GM23338 (cell line): ENCODE data around the gene P2RX7. TPM values are rescaled to one million over a fixed set of nuclear protein-coding genes. Genes with fewer than 3 reads are reported as not detected.
A peak's percentile ranks its signal among the peaks of the same experiment; 100 is the strongest.

Source experiments
- ATAC-seq: fragments of 200-7000 bp; cut with Tn5 transposase; 3 replicates; pipeline ENCODE4 v1.9.1; 2020
- DNase-seq: peaks from one replicate; pipeline ENCODE4 v3.0.0-alpha.2; 2015; ENCODE audit warnings: low spot score
- H2AFZ ChIP-seq: fragments of 200-600 bp; sonication (generic); 2 replicates; pipeline ENCODE4 v1.8.0; 2016; ENCODE audit warnings: antibody characterized with exemption, mild to moderate bottlenecking, moderate library complexity
- H3F3A ChIP-seq: fragments of 200-600 bp; sonication (generic); replicated peaks from 2 replicates; pipeline ENCODE4 v1.8.0; 2017; ENCODE audit warnings: antibody characterized with exemption, mixed run types, low read depth
- H3K27ac ChIP-seq: fragments of 200-600 bp; sonication (generic); 2 replicates; pipeline ENCODE4 v1.6.1; 2016; ENCODE audit warnings: low read depth
- H3K27me3 ChIP-seq: fragments of 200-600 bp; sonication (generic); 2 replicates; pipeline ENCODE4 v1.8.0; 2016; ENCODE audit warnings: mild to moderate bottlenecking, mixed run types, moderate library complexity; ENCODE audit not compliant: insufficient read depth
- H3K36me3 ChIP-seq: fragments of 200-600 bp; sonication (generic); 2 replicates; pipeline ENCODE4 v1.8.0; 2016; ENCODE audit warnings: mild to moderate bottlenecking; ENCODE audit not compliant: insufficient read depth
- H3K4me1 ChIP-seq: fragments of 200-600 bp; sonication (generic); 2 replicates; pipeline ENCODE4 v1.8.0; 2016; ENCODE audit warnings: mild to moderate bottlenecking, moderate library complexity; ENCODE audit not compliant: insufficient read depth
- H3K4me2 ChIP-seq: fragments of 200-600 bp; sonication (generic); 2 replicates; pipeline ENCODE4 v1.7.1; 2017; ENCODE audit warnings: mixed run types
- H3K4me3 ChIP-seq: fragments of 200-600 bp; sonication (generic); 2 replicates; pipeline ENCODE4 v1.6.1; 2016; ENCODE audit warnings: mixed run types
- H3K79me2 ChIP-seq: fragments of 200-600 bp; sonication (generic); replicated peaks from 2 replicates; pipeline ENCODE4 v1.8.0; 2017; ENCODE audit warnings: mild to moderate bottlenecking; ENCODE audit not compliant: insufficient read depth
- H3K9me2 ChIP-seq: fragments of 200-600 bp; sonication (generic); 2 replicates; pipeline ENCODE4 v1.8.0; 2017; ENCODE audit not compliant: insufficient read depth
- H4K20me1 ChIP-seq: fragments of 200-600 bp; sonication (generic); replicated peaks from 2 replicates; pipeline ENCODE4 v1.8.0; 2017; ENCODE audit warnings: mild to moderate bottlenecking; ENCODE audit not compliant: insufficient read depth
- H3K27ac Mint-ChIP-seq: 2 replicates; pipeline ENCODE4 v1.8.0; 2020; ENCODE audit warnings: inconsistent platforms, mild to moderate bottlenecking, moderate library complexity, mixed read lengths
- H3K27me3 Mint-ChIP-seq: 3 replicates; pipeline ENCODE4 v1.8.0; 2022; ENCODE audit warnings: low read depth, mild to moderate bottlenecking, moderate library complexity, mixed read lengths, inconsistent platforms; ENCODE audit not compliant: insufficient read depth, poor library complexity
- H3K36me3 Mint-ChIP-seq: 3 replicates; pipeline ENCODE4 v1.8.0; 2021; ENCODE audit warnings: low read depth, mild to moderate bottlenecking, inconsistent platforms, moderate library complexity, mixed read lengths
- H3K4me1 Mint-ChIP-seq: 3 replicates; pipeline ENCODE4 v1.8.0; 2020; ENCODE audit warnings: mild to moderate bottlenecking, inconsistent platforms, mixed read lengths
- H3K4me3 Mint-ChIP-seq: 3 replicates; pipeline ENCODE4 v1.8.0; 2021; ENCODE audit warnings: moderate library complexity, mild to moderate bottlenecking, inconsistent platforms, mixed read lengths
- H3K9me3 Mint-ChIP-seq: 3 replicates; pipeline ENCODE4 v1.8.0; 2020; ENCODE audit warnings: moderate library complexity, mild to moderate bottlenecking, inconsistent platforms, mixed read lengths
- CREB1 ChIP-seq: fragments of 250-450 bp; sonication (Bioruptor Pico); IDR thresholded peaks from 2 replicates; pipeline ENCODE4 v1.5.0; 2020; ENCODE audit warnings: low read depth, mild to moderate bottlenecking, moderate library complexity
- ETS1 ChIP-seq: IDR thresholded peaks from 2 replicates; pipeline ENCODE4 v1.6.1; 2016; ENCODE audit warnings: antibody characterized with exemption
- EZH2 ChIP-seq: fragments of 200-600 bp; sonication (generic); IDR thresholded peaks from one replicate; pipeline ENCODE4 v1.8.0; 2017; ENCODE audit warnings: antibody characterized with exemption, mild to moderate bottlenecking, low read depth; ENCODE audit not compliant: unreplicated experiment
- EZH2phosphoT487 ChIP-seq: fragments of 200-600 bp; sonication (generic); IDR thresholded peaks from one replicate; pipeline ENCODE4 v1.8.1; 2018; ENCODE audit warnings: antibody characterized with exemption; ENCODE audit not compliant: unreplicated experiment
- JUNB ChIP-seq: IDR thresholded peaks from one replicate; pipeline ENCODE4 v1.6.1; 2016; ENCODE audit warnings: antibody characterized with exemption; ENCODE audit not compliant: unreplicated experiment
- NANOG ChIP-seq: IDR thresholded peaks from 2 replicates; pipeline ENCODE4 v1.6.1; 2016; ENCODE audit warnings: antibody characterized with exemption, borderline replicate concordance
- POLR2AphosphoS5 ChIP-seq: IDR thresholded peaks from 2 replicates; pipeline ENCODE4 v1.6.1; 2016; ENCODE audit warnings: antibody characterized with exemption, low read depth
- ZNF114 ChIP-seq: fragments of 250-450 bp; sonication (Bioruptor Pico); IDR thresholded peaks from 2 replicates; pipeline ENCODE4 v1.5.0; 2020; ENCODE audit warnings: mild to moderate bottlenecking, moderate library complexity
- ZNF331 ChIP-seq: fragments of 250-450 bp; sonication (Bioruptor Pico); IDR thresholded peaks from 2 replicates; pipeline ENCODE4 v1.5.0; 2020; ENCODE audit warnings: low read depth, mild to moderate bottlenecking, moderate library complexity
- ZNF462 ChIP-seq: fragments of 250-450 bp; sonication (Bioruptor Pico); IDR thresholded peaks from 2 replicates; pipeline ENCODE4 v1.5.0; 2020; ENCODE audit warnings: mild to moderate bottlenecking, moderate library complexity
- polyA plus RNA-seq: library from polyadenylated mRNA; unstranded; fragments of >200 nt; fragmentation: Nextera tagmentation; extraction: Ambion mirVana; gene quantifications from 2 replicates; pipeline ENCODE4 v1.2.1, GENCODE V29; 2016
- total RNA-seq: library from RNA; depleted of rRNA; stranded (reverse); fragments of >200 nt; shearing (Covaris generic); gene quantifications from 2 replicates; pipeline ENCODE4 v1.2.3, GENCODE V29; 2014
- TF ChIP-seq, protein P1 (sequence below), 2 experiments: fragments of 200-600 bp in 1 of 2; sonication (generic) in 1 of 2; conservative IDR thresholded peaks; 2 replicates each; pipeline versions ENCODE4 v1.5.1 to v1.6.1; 2016 to 2017; ENCODE audit warnings: antibody characterized with exemption in 2 of 2, low read depth in 2 of 2, mild to moderate bottlenecking in 2 of 2, moderate library complexity in 1 of 2

Gene P2RX7
- total and polyA plus RNA-seq, 2 experiments from 2014 or later: 0.24 to 0.48 TPM

DNA sequence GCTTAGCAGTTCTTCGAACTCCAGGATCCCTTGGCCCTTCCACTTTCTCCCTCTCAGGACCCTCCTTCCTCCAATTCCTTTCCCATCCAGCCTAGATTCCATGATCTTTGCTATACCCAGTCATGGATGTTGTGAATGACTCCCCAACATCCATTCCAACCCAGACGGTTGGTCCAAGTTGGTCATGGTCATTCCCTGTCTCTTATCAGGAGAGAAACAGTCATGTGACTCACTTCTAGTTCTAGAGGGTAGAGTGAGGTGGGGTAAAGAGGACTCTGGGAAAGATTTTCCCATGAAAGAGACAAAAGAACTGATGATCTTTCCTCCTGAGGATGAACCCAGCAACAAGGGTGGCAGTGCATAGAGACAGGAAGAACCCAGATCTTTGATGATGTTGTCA is 9.2 kb upstream of the P2RX7 start:
- Mint-ChIP-seq H3K9me3 (0 out of 3 replicates have a peak, but pooled peaks cover 3% of the 10 kb centered on the region), H3K4me3 (no peak overlapping the region), H3K4me1 (no peaks in the 10 kb centered on the region), H3K27me3 (peaks cover 11% of the 10 kb centered on the region), H3K27ac (no peak overlapping the region), H3K36me3 (no peaks in the 10 kb centered on the region)
- no peaks in the 10 kb centered on the region for H3K4me1 ChIP-seq
- TF ChIP-seq ZNF114 (CRISPR knock-in tag) (no peak), JUNB (no peak), CREB1 (CRISPR knock-in tag) (no peak), ZNF331 (CRISPR knock-in tag) (no peak)
- no peak overlapping the region for H2AFZ ChIP-seq
- no peaks in the 10 kb centered on the region for H3K27me3 ChIP-seq
- no peaks in the 10 kb centered on the region for H4K20me1 ChIP-seq
- no peak overlapping the region for H3K27ac ChIP-seq
- H3K36me3 ChIP-seq: no peaks in the 10 kb centered on the region
- no peak overlapping the region for H3K4me2 ChIP-seq
- H3K79me2 ChIP-seq: no peaks in the 10 kb centered on the region
- no peaks in the 10 kb centered on the region for H3F3A ChIP-seq
- 0 out of 2 replicates have a peak, but pooled peaks cover under 1% of the 10 kb centered on the region for H3K9me2 ChIP-seq
- DNase-seq (no peak), ATAC-seq (no peak)
- no peak overlapping the region for H3K4me3 ChIP-seq

DNA sequence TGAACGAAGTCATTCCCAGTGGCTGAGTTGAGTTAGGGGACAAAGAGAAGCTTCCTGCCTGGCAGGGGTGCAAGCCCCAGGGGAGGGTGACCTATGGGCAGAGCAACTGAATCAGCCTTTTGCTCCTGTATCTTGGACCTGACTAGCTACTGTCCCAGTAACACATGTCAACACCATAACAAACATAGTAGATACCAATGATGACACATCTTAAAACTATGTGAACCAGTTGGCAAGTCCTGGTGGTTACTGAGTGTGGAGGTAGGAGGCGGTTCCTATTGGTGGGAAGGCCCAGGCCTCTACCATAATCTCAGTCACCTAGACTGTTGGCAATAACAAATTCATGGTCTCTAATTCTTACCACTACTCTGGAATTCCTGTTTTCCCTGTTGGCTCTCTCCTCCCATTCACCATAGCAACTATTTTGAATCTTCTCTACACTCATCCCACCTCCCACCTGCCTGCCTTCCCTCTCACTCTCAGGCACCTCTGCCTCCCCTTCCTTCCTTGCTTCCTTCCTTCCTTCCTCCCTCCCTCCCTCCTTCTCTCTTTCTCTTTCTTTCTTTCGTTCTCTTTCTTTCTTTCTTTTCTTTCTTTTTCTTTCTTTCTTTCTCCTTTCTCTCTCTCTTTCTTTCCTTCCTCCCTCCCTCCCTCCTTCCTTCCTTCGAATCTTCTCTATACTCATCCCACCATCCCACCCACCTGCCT is 8.1 kb upstream of the P2RX7 start:
- no peak for ATAC-seq
- no peaks in the 10 kb centered on the region for H3F3A ChIP-seq
- Mint-ChIP-seq H3K27me3 (peaks cover 10% of the 10 kb centered on the region), H3K4me3 (no peak overlapping the region), H3K9me3 (0 out of 3 replicates have a peak, but pooled peaks cover 3% of the 10 kb centered on the region), H3K4me1 (no peaks in the 10 kb centered on the region), H3K27ac (no peak overlapping the region), H3K36me3 (no peaks in the 10 kb centered on the region)
- no peak overlapping the region for H2AFZ ChIP-seq
- TF ChIP-seq NANOG (no peak), EZH2phosphoT487 (no peak), ZNF114 (CRISPR knock-in tag) (no peak), ZNF462 (CRISPR knock-in tag) (no peak), ZNF331 (CRISPR knock-in tag) (no peak), ETS1 (no peak), EZH2 (no peak), POLR2AphosphoS5 (no peak)
- TF ChIP-seq, protein P1, sequence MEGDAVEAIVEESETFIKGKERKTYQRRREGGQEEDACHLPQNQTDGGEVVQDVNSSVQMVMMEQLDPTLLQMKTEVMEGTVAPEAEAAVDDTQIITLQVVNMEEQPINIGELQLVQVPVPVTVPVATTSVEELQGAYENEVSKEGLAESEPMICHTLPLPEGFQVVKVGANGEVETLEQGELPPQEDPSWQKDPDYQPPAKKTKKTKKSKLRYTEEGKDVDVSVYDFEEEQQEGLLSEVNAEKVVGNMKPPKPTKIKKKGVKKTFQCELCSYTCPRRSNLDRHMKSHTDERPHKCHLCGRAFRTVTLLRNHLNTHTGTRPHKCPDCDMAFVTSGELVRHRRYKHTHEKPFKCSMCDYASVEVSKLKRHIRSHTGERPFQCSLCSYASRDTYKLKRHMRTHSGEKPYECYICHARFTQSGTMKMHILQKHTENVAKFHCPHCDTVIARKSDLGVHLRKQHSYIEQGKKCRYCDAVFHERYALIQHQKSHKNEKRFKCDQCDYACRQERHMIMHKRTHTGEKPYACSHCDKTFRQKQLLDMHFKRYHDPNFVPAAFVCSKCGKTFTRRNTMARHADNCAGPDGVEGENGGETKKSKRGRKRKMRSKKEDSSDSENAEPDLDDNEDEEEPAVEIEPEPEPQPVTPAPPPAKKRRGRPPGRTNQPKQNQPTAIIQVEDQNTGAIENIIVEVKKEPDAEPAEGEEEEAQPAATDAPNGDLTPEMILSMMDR (conservative IDR thresholded peaks at IDR 0.05; ENCODE audit: low read depth in 2 of 2): no peak
- no peaks in the 10 kb centered on the region for H3K9me2 ChIP-seq
- no peaks in the 10 kb centered on the region for H3K79me2 ChIP-seq
- DNase-seq: peak; percentile 23
- H3K27me3 ChIP-seq: no peaks in the 10 kb centered on the region
- no peaks in the 10 kb centered on the region for H3K36me3 ChIP-seq
- H3K4me3 ChIP-seq: no peak overlapping the region
- H3K4me2 ChIP-seq: no peak overlapping the region
- H3K4me1 ChIP-seq: no peaks in the 10 kb centered on the region
- H4K20me1 ChIP-seq: no peaks in the 10 kb centered on the region
- no peak overlapping the region for H3K27ac ChIP-seq
